Osteocyte (in vitro differentiated cells): ENCODE measurements around the gene HAVCR1. TPM values are rescaled to one million over a fixed set of nuclear protein-coding genes. Genes with fewer than 3 reads are reported as not detected.
"Not testable (repeated sequence)": the region's sequence is repeated elsewhere in the genome, so short reads cannot be mapped to it uniquely, and the experiment has no call there.

Source experiments
- DNase-seq: peaks from one replicate; pipeline ENCODE4 v3.0.0; 2021; ENCODE audit warnings: mixed read lengths; ENCODE audit not compliant: unreplicated experiment; ENCODE audit errors: extremely low spot score
- H3K27ac Mint-ChIP-seq: one replicate; pipeline ENCODE4 v1.8.0; 2021; ENCODE audit warnings: mild to moderate bottlenecking, mixed read lengths; ENCODE audit not compliant: unreplicated experiment
- H3K27me3 Mint-ChIP-seq: one replicate; pipeline ENCODE4 v1.8.0; 2021; ENCODE audit warnings: mixed read lengths; ENCODE audit not compliant: unreplicated experiment
- H3K36me3 Mint-ChIP-seq: one replicate; pipeline ENCODE4 v1.8.0; 2021; ENCODE audit warnings: mixed read lengths; ENCODE audit not compliant: unreplicated experiment
- H3K4me1 Mint-ChIP-seq: one replicate; pipeline ENCODE4 v1.8.0; 2021; ENCODE audit warnings: mixed read lengths; ENCODE audit not compliant: unreplicated experiment
- H3K4me3 Mint-ChIP-seq: one replicate; pipeline ENCODE4 v1.8.0; 2021; ENCODE audit warnings: mild to moderate bottlenecking, moderate library complexity, mixed read lengths; ENCODE audit not compliant: unreplicated experiment
- H3K9me3 Mint-ChIP-seq: one replicate; pipeline ENCODE4 v1.8.0; 2021; ENCODE audit warnings: mixed read lengths; ENCODE audit not compliant: unreplicated experiment
- CTCF ChIP-seq: fragments of 200-600 bp; sonication (generic); IDR thresholded peaks from 2 replicates; pipeline ENCODE4 v1.5.0; 2021; ENCODE audit warnings: antibody characterized with exemption, mild to moderate bottlenecking, moderate library complexity
- total RNA-seq: library from RNA; stranded (reverse); gene quantifications from 2 replicates; pipeline ENCODE4 v1.2.1, GENCODE V29; 2021

The HAVCR1 gene
- total RNA-seq, 1 donor from 2014 or later, result not detected

GRCh38 chr5:157063776-157064430 lies 5.0 kb upstream of the HAVCR1 start:
- peaks cover under 1% of the 10 kb centered on the region for H3K27me3 Mint-ChIP-seq
- H3K27ac Mint-ChIP-seq, result no peak overlapping the region
- DNase-seq, result no peak
- no peaks in the 10 kb centered on the region for H3K36me3 Mint-ChIP-seq
- H3K4me1 Mint-ChIP-seq, result no peaks in the 10 kb centered on the region
- no peaks in the 10 kb centered on the region for H3K9me3 Mint-ChIP-seq
- TF ChIP-seq CTCF, result no peak
- no peak overlapping the region for H3K4me3 Mint-ChIP-seq

GRCh38 chr5:157059891-157060290 lies 975 bp upstream of the HAVCR1 start:
- no peaks in the 10 kb centered on the region for H3K9me3 Mint-ChIP-seq
- H3K36me3 Mint-ChIP-seq, result no peaks in the 10 kb centered on the region
- no peaks in the 10 kb centered on the region for H3K27me3 Mint-ChIP-seq
- DNase-seq, result no peak
- no peak overlapping the region for H3K4me3 Mint-ChIP-seq
- no peak overlapping the region for H3K27ac Mint-ChIP-seq
- no peak for TF ChIP-seq CTCF
- H3K4me1 Mint-ChIP-seq, result no peaks in the 10 kb centered on the region

GRCh38 chr5:157057459-157058370 lies 1.2 kb downstream of the HAVCR1 start:
- no peaks in the 10 kb centered on the region for H3K9me3 Mint-ChIP-seq
- no peak for DNase-seq
- H3K4me3 Mint-ChIP-seq, result no peak overlapping the region
- H3K36me3 Mint-ChIP-seq, result no peaks in the 10 kb centered on the region
- H3K4me1 Mint-ChIP-seq, result no peaks in the 10 kb centered on the region
- no peak for TF ChIP-seq CTCF
- H3K27ac Mint-ChIP-seq, result no peak overlapping the region
- no peaks in the 10 kb centered on the region for H3K27me3 Mint-ChIP-seq

GRCh38 chr5:157056848-157057247 lies 2.1 kb downstream of the HAVCR1 start:
- H3K27me3 Mint-ChIP-seq, H3K27ac Mint-ChIP-seq, H3K4me3 Mint-ChIP-seq, H3K36me3 Mint-ChIP-seq, DNase-seq, H3K4me1 Mint-ChIP-seq, H3K9me3 Mint-ChIP-seq: not testable (repeated sequence)

- H3K4me3 Mint-ChIP-seq, result no peak overlapping the region
- no peaks in the 10 kb centered on the region for H3K4me1 Mint-ChIP-seq
- no peaks in the 10 kb centered on the region for H3K27me3 Mint-ChIP-seq
- H3K36me3 Mint-ChIP-seq, result no peaks in the 10 kb centered on the region
- no peaks in the 10 kb centered on the region for H3K9me3 Mint-ChIP-seq
- TF ChIP-seq CTCF, result no peak
- H3K27ac Mint-ChIP-seq, result no peak overlapping the region
- no peak for DNase-seq
Observed at GRCh38 chr5:157051604-157052245, 7.2 kb downstream of the HAVCR1 start.
